ENCODE measurements around the gene PHKB.

The PHKB gene

DNA sequence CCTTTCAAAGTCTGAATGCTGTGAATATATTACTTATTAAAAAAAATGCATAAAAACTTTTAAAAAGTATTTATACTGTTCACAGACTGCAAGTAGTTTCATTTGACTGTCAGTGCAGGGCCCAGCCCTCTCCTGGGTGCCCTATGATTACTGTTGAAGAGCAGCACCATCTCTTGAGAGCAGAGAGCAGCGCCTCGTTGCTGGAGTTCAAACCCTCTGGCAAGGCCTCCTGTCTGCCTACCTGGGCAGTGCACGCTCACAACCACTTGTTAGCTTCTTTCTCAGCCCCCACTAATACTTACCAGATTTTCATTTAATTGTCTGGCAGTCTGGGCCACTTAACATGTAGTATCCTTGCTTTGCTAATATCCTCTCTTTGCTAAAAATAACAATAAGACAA lies 233.4 kb downstream of the PHKB start:
- TF ChIP-seq, protein P1, sequence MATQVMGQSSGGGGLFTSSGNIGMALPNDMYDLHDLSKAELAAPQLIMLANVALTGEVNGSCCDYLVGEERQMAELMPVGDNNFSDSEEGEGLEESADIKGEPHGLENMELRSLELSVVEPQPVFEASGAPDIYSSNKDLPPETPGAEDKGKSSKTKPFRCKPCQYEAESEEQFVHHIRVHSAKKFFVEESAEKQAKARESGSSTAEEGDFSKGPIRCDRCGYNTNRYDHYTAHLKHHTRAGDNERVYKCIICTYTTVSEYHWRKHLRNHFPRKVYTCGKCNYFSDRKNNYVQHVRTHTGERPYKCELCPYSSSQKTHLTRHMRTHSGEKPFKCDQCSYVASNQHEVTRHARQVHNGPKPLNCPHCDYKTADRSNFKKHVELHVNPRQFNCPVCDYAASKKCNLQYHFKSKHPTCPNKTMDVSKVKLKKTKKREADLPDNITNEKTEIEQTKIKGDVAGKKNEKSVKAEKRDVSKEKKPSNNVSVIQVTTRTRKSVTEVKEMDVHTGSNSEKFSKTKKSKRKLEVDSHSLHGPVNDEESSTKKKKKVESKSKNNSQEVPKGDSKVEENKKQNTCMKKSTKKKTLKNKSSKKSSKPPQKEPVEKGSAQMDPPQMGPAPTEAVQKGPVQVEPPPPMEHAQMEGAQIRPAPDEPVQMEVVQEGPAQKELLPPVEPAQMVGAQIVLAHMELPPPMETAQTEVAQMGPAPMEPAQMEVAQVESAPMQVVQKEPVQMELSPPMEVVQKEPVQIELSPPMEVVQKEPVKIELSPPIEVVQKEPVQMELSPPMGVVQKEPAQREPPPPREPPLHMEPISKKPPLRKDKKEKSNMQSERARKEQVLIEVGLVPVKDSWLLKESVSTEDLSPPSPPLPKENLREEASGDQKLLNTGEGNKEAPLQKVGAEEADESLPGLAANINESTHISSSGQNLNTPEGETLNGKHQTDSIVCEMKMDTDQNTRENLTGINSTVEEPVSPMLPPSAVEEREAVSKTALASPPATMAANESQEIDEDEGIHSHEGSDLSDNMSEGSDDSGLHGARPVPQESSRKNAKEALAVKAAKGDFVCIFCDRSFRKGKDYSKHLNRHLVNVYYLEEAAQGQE (IDR thresholded peaks at IDR 0.05; ENCODE audit: insufficient read depth in 1 of 2, low read depth in 2 of 2, low read length in 2 of 2) = no peak
- TF ChIP-seq POLR2AphosphoS5 (IDR thresholded peaks at IDR 0.05; ENCODE audit: low read depth, low read length) (no peak), TAF1 (IDR thresholded peaks at IDR 0.05; ENCODE audit: borderline replicate concordance, insufficient read depth, low read length) (no peak), SIN3A (IDR thresholded peaks at IDR 0.05; ENCODE audit: borderline replicate concordance, insufficient read depth, low read length) (no peak), FOXP2 (optimal IDR thresholded peaks at IDR 0.05; ENCODE audit: borderline replicate concordance, extremely low read depth, extremely low read length, insufficient read depth) (no peak)

DNA sequence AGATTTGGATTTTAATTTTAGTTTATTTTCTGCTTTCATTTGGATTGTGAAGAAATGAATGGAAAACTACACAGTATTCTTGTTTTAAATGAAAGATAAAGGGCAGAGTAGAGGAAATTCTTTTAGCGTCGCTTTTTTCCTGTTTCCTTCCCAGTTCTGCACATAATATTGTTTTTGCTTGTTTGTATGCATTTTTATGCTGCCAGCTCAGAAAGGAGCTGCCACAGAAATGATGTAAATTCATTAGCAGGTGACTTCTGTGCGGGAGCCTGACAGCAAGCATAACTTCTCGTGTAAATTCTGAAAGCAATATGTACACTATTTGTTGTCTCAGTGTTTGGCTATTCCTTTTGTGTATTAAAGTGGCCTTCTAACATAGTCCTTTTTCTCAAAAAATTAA lies 234.6 kb downstream of the PHKB start:
- no peak for TF ChIP-seq SIN3A (IDR thresholded peaks at IDR 0.05; ENCODE audit: borderline replicate concordance, insufficient read depth, low read length)
- no peak for TF ChIP-seq FOXP2 (optimal IDR thresholded peaks at IDR 0.05; ENCODE audit: borderline replicate concordance, extremely low read depth, extremely low read length, insufficient read depth)
- no peak for TF ChIP-seq POLR2AphosphoS5 (IDR thresholded peaks at IDR 0.05; ENCODE audit: low read depth, low read length)

DNA sequence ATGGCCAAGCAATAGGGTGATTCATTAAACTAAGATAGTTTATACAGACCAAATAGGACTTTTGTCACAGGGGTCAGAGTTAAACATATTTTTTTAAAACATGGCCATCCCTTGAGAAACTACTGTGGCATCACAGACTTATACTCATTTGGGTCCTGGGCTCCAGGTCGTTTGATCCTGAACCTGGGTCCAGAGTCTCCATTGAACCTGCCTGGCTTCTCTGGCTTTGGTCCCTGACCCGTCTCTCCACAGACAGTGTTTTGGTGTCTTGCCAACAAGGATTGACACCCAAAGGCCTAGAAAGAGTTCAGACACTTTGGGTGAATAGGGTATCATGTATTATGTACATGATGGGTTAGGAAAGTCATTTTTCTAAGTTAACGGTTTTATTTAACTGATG lies 236.7 kb downstream of the PHKB start:
- no peak for TF ChIP-seq TAF1 (IDR thresholded peaks at IDR 0.05; ENCODE audit: borderline replicate concordance, insufficient read depth, low read length)
- TF ChIP-seq SIN3A (IDR thresholded peaks at IDR 0.05; ENCODE audit: borderline replicate concordance, insufficient read depth, low read length) = no peak
- TF ChIP-seq, protein P1 (IDR thresholded peaks at IDR 0.05; ENCODE audit: insufficient read depth in 1 of 2, low read depth in 2 of 2, low read length in 2 of 2) = no peak
- TF ChIP-seq FOXP2 (optimal IDR thresholded peaks at IDR 0.05; ENCODE audit: borderline replicate concordance, extremely low read depth, extremely low read length, insufficient read depth) = no peak
- TF ChIP-seq POLR2AphosphoS5 (IDR thresholded peaks at IDR 0.05; ENCODE audit: low read depth, low read length) = no peak

DNA sequence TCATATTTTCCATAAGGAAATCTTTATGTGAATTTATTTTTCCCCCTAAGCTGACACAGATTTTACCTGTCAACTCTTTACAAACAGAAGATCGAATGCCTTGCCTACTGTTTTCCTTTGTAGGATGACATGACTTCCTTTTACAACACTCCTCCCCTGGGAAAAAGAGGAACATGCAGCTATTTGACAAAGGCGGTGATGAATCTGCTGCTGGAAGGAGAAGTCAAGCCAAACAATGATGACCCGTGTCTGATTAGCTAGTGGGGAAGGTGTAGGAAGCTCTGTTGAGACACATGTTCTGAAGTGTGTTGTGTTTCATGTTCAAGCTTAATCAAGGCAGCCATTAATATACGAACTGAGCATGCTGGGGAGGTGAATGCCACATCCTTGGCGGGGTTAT lies 238.0 kb downstream of the PHKB start:
- no peak for TF ChIP-seq SIN3A (IDR thresholded peaks at IDR 0.05; ENCODE audit: borderline replicate concordance, insufficient read depth, low read length)
- no peak for TF ChIP-seq FOXP2 (optimal IDR thresholded peaks at IDR 0.05; ENCODE audit: borderline replicate concordance, extremely low read depth, extremely low read length, insufficient read depth)
- TF ChIP-seq, protein P1 (IDR thresholded peaks at IDR 0.05; ENCODE audit: insufficient read depth in 1 of 2, low read depth in 2 of 2, low read length in 2 of 2) = no peak
- no peak for TF ChIP-seq TAF1 (IDR thresholded peaks at IDR 0.05; ENCODE audit: borderline replicate concordance, insufficient read depth, low read length)
- TF ChIP-seq POLR2AphosphoS5 (IDR thresholded peaks at IDR 0.05; ENCODE audit: low read depth, low read length) = no peak

DNA sequence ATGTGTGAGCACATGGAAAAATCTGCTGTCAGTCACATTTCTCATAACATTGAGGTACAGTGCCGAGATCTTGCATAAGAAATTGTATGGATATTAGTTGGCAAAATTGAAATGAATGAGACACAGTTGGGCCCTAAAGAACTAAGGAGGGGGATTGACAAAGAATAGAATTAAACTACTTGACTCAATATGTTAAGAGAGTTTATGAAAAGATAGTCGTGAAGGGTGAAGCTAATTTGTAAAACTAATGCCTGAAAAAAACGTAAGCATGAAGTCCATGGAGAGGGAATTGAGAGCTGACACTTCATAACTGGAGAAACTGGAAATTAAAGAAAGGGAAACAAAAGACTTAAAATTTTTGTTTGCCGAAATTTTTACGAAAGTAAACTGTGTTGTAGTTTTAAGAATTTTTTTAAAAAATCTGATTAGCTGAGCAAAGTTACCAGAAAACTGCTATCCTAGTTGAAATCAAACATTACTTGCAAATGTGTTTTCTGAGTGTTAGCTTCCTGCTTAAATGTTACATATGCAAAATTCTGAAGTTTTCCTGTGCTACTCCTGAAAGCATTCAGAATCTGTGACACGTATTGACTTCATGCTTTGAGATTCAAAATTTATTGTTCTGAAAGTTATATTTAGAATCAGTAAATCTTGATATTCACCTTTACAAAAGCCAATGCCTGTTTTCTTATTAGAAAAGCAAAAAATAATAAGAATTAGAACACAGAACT lies 239.9 kb downstream of the PHKB start:
- TF ChIP-seq, protein P1 (IDR thresholded peaks at IDR 0.05; ENCODE audit: insufficient read depth in 1 of 2, low read depth in 2 of 2, low read length in 2 of 2) = no peak
- TF ChIP-seq FOXP2 (optimal IDR thresholded peaks at IDR 0.05; ENCODE audit: borderline replicate concordance, extremely low read depth, extremely low read length, insufficient read depth) (no peak), TAF1 (IDR thresholded peaks at IDR 0.05; ENCODE audit: borderline replicate concordance, insufficient read depth, low read length) (no peak), SIN3A (IDR thresholded peaks at IDR 0.05; ENCODE audit: borderline replicate concordance, insufficient read depth, low read length) (no peak), POLR2AphosphoS5 (IDR thresholded peaks at IDR 0.05; ENCODE audit: low read depth, low read length) (no peak)

All from PFSK-1 (cell line).